ENCODE data around the gene CAGE1. TPM values are rescaled to one million over a fixed set of nuclear protein-coding genes. Genes with fewer than 3 reads are reported as not detected.

CAGE1 gene
- total and polyA plus RNA-seq, 2 donors (not counting 3 experiments of a cell fraction or from before 2014, with no cell fraction given), result not detected

DNA sequence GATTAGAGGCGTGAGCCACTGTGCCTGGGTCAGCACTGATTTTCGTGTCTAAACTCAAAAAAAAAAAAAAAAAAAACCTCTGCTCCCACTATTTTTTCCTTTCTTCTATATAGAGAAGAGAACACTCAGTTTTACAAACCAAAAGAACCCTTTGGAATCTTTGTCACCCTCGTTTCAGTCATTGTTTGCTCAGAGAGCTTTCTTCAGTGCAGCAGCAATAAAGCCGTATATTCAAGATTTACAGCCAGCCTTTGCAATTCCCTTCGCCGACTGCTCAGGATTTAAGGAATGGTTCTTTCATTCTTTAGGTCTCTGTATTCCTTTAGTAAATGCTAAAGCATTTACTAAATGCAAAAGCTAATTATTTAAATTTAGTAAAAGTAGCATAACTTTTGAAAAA is 20.2 kb upstream of the CAGE1 start:
- Histone ChIP-seq H3K4me3 (replicated peaks in 1 of 3; ENCODE audit: insufficient read depth in 1 of 3, low read depth in 1 of 3, low read length in 3 of 3) (no peak overlapping the region), H3K36me3 (ENCODE audit: control insufficient read depth in 2 of 2, extremely low read depth in 1 of 2, insufficient read depth in 2 of 2, low read length in 2 of 2) (peaks cover 19 to 21% of the 10 kb centered on the region in 2 experiments), H3K27me3 (ENCODE audit: control insufficient read depth in 2 of 2, insufficient read depth in 2 of 2, low read length in 2 of 2) (no peaks in the 10 kb centered on the region), H3K79me2 (ENCODE audit: control insufficient read depth, insufficient read depth, low read length) (no peaks in the 10 kb centered on the region), H3K9me3 (replicated peaks; ENCODE audit: control insufficient read depth, insufficient read depth, low read length) (no peaks in the 10 kb centered on the region), H3K4me2 (ENCODE audit: insufficient read depth, low read length) (no peak overlapping the region), H2AFZ (ENCODE audit: low read depth, low read length) (no peak overlapping the region), H3K9me1 (replicated peaks; ENCODE audit: control insufficient read depth, extremely low read depth, insufficient read depth, low read length) (no peaks in the 10 kb centered on the region), H3K27ac (ENCODE audit: insufficient read depth, low read depth, low read length) (no peak overlapping the region), H3K4me1 (ENCODE audit: control insufficient read depth, extremely low read depth, insufficient read depth, low read length) (no peaks in the 10 kb centered on the region), H3K9ac (replicated peaks; ENCODE audit: extremely low read depth, insufficient read depth, low read length) (no peak overlapping the region), H4K20me1 (replicated peaks; ENCODE audit: control insufficient read depth, extremely low read depth, insufficient read depth, low read length) (no peaks in the 10 kb centered on the region)
- FAIRE-seq (no peak), DNase-seq (ENCODE audit: low read depth, low spot score) (no peak)
- dilution Hi-C loops (cut with MboI; ENCODE audit: extremely low pct_ligation_motif_present, low sequenced_read_pairs) (no loop called here), intact Hi-C loops (cut with micrococcal nuclease) (no loop called here)
- no TSS peak for BruUV-seq (replicated peaks)
- CTCF ChIA-PET, result no interaction called here
- POLR2A ChIA-PET, result no interaction called here
- TF ChIP-seq POLR2AphosphoS5 (IDR thresholded peaks at IDR 0.05; ENCODE audit: insufficient read depth, low read depth, low read length) (no peak), MYC (IDR thresholded peaks at IDR 0.05; ENCODE audit: low read depth, low read length) (no peak), JUN (IDR thresholded peaks at IDR 0.05; ENCODE audit: borderline replicate concordance, insufficient read depth, insufficient read length, low read depth) (no peak), POLR2A (IDR thresholded peaks at IDR 0.05; ENCODE audit: low read depth, low read length) (no peak), GATA2 (IDR thresholded peaks at IDR 0.05; ENCODE audit: insufficient read depth, insufficient read length, low read depth, low read length) (no peak), FOS (IDR thresholded peaks at IDR 0.05; ENCODE audit: borderline replicate concordance, insufficient read depth, low read length) (no peak), EZH2 (IDR thresholded peaks at IDR 0.05; ENCODE audit: borderline replicate concordance, low read depth, low read length, severe bottlenecking) (no peak)
- TF ChIP-seq, protein P1, sequence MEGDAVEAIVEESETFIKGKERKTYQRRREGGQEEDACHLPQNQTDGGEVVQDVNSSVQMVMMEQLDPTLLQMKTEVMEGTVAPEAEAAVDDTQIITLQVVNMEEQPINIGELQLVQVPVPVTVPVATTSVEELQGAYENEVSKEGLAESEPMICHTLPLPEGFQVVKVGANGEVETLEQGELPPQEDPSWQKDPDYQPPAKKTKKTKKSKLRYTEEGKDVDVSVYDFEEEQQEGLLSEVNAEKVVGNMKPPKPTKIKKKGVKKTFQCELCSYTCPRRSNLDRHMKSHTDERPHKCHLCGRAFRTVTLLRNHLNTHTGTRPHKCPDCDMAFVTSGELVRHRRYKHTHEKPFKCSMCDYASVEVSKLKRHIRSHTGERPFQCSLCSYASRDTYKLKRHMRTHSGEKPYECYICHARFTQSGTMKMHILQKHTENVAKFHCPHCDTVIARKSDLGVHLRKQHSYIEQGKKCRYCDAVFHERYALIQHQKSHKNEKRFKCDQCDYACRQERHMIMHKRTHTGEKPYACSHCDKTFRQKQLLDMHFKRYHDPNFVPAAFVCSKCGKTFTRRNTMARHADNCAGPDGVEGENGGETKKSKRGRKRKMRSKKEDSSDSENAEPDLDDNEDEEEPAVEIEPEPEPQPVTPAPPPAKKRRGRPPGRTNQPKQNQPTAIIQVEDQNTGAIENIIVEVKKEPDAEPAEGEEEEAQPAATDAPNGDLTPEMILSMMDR (IDR thresholded peaks at IDR 0.05; ENCODE audit: extremely low read depth in 1 of 2, insufficient read depth in 1 of 2, low read depth in 1 of 2, low read length in 2 of 2), result no peak
- TF ChIP-seq, protein P2, sequence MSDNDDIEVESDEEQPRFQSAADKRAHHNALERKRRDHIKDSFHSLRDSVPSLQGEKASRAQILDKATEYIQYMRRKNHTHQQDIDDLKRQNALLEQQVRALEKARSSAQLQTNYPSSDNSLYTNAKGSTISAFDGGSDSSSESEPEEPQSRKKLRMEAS (IDR thresholded peaks at IDR 0.05; ENCODE audit: insufficient read depth, insufficient read length), result no peak

Measured in endothelial cell of umbilical vein (primary cell).